ENCODE results near the gene ATG2B. TPM values are rescaled to one million over a fixed set of nuclear protein-coding genes. Genes with fewer than 3 reads are reported as not detected.

ATG2B gene
- total and polyA plus RNA-seq, 2 of the 4 experiments (the other 2 are of a cell fraction): 6.9 to 22.0 TPM

DNA sequence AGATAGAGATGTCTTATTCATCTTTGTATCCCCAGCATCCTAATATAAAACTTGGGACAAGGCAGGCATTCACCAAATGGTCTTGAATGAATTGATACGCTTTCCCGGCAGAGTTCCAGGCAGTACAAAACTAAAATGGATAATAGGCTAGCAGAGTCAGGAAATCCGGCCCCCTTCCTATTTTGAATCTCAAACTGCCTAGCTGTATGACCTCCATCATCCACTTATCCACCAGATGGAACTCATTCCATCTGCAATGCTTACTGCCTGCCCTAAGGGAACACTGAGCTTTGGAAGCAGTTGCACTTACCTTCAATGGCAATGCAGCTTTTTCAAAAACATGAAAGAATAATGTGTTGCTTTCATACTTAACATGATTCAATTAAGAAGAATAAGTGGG is 63.7 kb downstream of the ATG2B start:
- Histone ChIP-seq H3K23ac (ENCODE audit: low read depth, low read length) (no peak overlapping the region), H3K56ac (ENCODE audit: extremely low read depth, insufficient read depth, low read length) (no peak overlapping the region), H3K18ac (ENCODE audit: low read depth, low read length) (no peak overlapping the region), H3K4me2 (ENCODE audit: low read depth, low read length) (no peak overlapping the region), H2BK20ac (ENCODE audit: low read depth, low read length) (no peak overlapping the region), H3K79me1 (ENCODE audit: low read depth in 1 of 2, low read length in 2 of 2) (no peaks in the 10 kb centered on the region), H2AK9ac (replicated peaks; ENCODE audit: low read depth, low read length, poor library complexity) (no peak overlapping the region), H4K5ac (ENCODE audit: low read depth, low read length) (no peak overlapping the region), H3K4me1 (ENCODE audit: control insufficient read depth, insufficient read depth, low read length) (no peaks in the 10 kb centered on the region), H3K36me3 (ENCODE audit: control insufficient read depth, insufficient read depth, low read length) (peaks cover 14% of the 10 kb centered on the region), H4K20me1 (ENCODE audit: insufficient read depth, low read length) (no peaks in the 10 kb centered on the region), H2BK120ac (ENCODE audit: low read depth, low read length) (no peak overlapping the region), H2BK5ac (ENCODE audit: low read depth, low read length, poor library complexity, severe bottlenecking) (no peak overlapping the region), H3K14ac (replicated peaks; ENCODE audit: low read depth, low read length) (no peak overlapping the region), H2AFZ (replicated peaks; ENCODE audit: low read length, poor library complexity) (no peak overlapping the region), H3K27ac (ENCODE audit: insufficient read depth, low read length) (no peak overlapping the region), H3K9me1 (ENCODE audit: insufficient read depth, low read length) (no peaks in the 10 kb centered on the region), H3K4me3 (ENCODE audit: insufficient read depth, low read depth, low read length) (no peak overlapping the region), H2BK15ac (ENCODE audit: low read depth, low read length) (no peak overlapping the region), H3K27me3 (ENCODE audit: control insufficient read depth, insufficient read depth, low read length) (no peaks in the 10 kb centered on the region), H2AK5ac (ENCODE audit: low read depth, low read length) (no peak overlapping the region), H3K9ac (ENCODE audit: low read depth, low read length) (no peak overlapping the region), H3K9me3 (ENCODE audit: control insufficient read depth, insufficient read depth, low read length) (no peaks in the 10 kb centered on the region), H4K91ac (ENCODE audit: insufficient read depth, low read depth, low read length) (no peak overlapping the region), H3K4ac (ENCODE audit: low read depth, low read length) (no peak overlapping the region), H4K8ac (ENCODE audit: low read depth in 2 of 2, low read length in 2 of 2) (no peak overlapping the region)
- DNase-seq (no peak), ATAC-seq (ENCODE audit: low read depth) (no peak)
- POLR2A ChIA-PET (ENCODE audit: unreplicated experiment): no interaction called here
- no CpG with 5 or more reads among the region's 3 CpGs for WGBS, 2 experiments (ENCODE audit: extremely low coverage in 2 of 2, insufficient read length in 1 of 2)
- CTCF ChIA-PET: no interaction called here
- in situ Hi-C loops (cut with MboI; ENCODE audit: low sequenced_read_pairs): loop anchor here (5.0 kb wide), 1 partner anchor 128 kb away; no protein-coding TSS in a partner anchor
- no TSS peak for BruUV-seq (replicated peaks)
- TF ChIP-seq RFX5 (IDR thresholded peaks at IDR 0.05; ENCODE audit: low read depth, low read length): no peak
- TF ChIP-seq NFE2L2 (IDR thresholded peaks at IDR 0.05; ENCODE audit: low read depth, low read length): no peak
- TF ChIP-seq CHD1 (IDR thresholded peaks at IDR 0.05; ENCODE audit: low read depth, low read length): no peak
- TF ChIP-seq, protein P1, sequence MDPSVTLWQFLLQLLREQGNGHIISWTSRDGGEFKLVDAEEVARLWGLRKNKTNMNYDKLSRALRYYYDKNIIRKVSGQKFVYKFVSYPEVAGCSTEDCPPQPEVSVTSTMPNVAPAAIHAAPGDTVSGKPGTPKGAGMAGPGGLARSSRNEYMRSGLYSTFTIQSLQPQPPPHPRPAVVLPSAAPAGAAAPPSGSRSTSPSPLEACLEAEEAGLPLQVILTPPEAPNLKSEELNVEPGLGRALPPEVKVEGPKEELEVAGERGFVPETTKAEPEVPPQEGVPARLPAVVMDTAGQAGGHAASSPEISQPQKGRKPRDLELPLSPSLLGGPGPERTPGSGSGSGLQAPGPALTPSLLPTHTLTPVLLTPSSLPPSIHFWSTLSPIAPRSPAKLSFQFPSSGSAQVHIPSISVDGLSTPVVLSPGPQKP (IDR thresholded peaks at IDR 0.05; ENCODE audit: borderline replicate concordance, low read depth, low read length): no peak
- no peak for TF ChIP-seq MXI1 (IDR thresholded peaks at IDR 0.05; ENCODE audit: borderline replicate concordance, low read depth, low read length)
- intact Hi-C loops (cut with micrococcal nuclease): no loop called here
- dilution Hi-C loops (cut with HindIII; ENCODE audit: low sequenced_read_pairs, unreplicated experiment): no loop called here

All from IMR-90 (cell line).